Activated CD4-positive, alpha-beta T cell treated with anti-CD3 and anti-CD28 coated beads, Interleukin-2, amount 50 U/mL, for 48 hours (primary cell): ENCODE measurements around the gene SLC6A3.
"Not testable (repeated sequence)": the region's sequence is repeated elsewhere in the genome, so short reads cannot be mapped to it uniquely, and the experiment has no call there.

Experiments used
- DNase-seq, 2 experiments: peaks; one replicate each; pipeline ENCODE4 v3.0.0-alpha.2; 2020

SLC6A3 gene

GRCh38 chr5:1477341-1477740, 32.1 kb upstream of the SLC6A3 start:
- no peak for DNase-seq

GRCh38 chr5:1476967-1477310, 31.7 kb upstream of the SLC6A3 start:
- no peak for DNase-seq

DNA sequence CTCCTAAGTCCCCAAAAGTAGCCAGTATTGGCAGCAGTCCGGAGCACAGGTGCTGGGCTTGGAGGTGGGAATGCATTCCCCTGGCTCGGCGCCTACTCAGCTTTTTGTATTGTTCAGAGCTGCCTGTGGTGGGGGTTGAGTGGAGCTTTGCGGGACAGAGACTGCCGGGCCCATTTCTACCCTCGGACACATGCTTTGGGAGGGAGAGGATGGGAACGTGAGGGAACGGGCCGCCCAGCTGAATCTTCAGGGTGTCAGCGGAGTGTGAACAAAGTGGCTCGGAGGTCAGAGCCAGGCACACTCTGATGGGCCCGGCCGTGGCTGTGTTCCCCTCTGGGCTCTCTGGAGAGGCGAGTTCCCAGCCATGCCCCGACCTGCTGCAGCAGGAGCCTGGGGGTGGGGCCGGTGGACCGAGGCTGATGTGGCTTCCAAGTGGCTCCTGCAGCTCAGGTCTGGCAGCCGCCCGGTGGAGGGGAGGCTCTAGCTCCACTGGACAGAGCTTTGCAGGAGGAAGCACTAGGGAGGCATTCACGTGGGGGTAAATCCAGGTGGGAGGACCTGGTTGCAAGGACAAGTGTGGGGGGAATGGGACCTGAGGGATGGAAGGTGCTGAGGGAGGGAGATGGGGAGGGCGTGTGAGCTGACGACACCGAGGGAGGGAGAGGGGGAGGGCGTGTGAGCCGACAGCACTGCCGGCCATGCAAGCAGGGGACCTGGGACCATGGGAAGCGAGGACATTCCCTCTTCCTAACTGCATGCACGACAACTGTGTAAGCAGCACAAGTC, 31.1 kb upstream of the SLC6A3 start:
- no peak for DNase-seq

- DNase-seq: not testable (repeated sequence)
These were observed 30.3 kb upstream of the SLC6A3 start for GRCh38 chr5:1475544-1475900.

DNA sequence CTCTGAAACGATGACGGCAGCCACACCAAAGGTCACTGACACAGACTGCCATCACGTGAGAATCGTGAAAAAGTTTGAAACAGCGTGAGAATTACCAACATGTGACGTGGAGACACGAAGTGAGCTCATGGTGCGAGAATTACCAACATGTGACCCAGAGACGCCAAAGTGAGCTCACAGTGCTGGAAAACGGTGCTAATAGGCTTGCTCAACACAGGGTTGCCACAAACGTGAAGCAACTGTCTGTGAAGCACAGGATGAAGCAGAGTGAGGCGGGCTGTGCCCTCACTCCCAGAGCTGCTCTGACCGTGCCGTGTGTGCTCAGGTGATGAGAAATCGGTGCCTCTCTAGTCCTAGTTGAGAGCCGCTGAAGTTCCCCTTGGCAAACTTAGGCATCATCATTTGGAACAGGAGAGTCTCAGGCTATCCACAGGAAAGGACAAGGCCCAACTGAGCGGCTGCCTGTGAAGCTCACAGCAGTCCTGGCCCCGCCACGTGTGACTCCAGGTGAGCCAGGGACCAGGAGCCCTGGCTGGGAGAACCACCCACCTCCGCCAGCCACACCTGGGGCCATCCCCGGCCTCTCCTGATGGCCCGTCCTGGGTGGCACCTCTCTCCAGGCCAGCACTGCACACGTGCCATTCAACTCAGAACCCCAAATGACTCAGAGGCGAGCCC, 29.8 kb upstream of the SLC6A3 start:
- DNase-seq: no peak

- no peak for DNase-seq
These were observed 29.1 kb upstream of the SLC6A3 start for GRCh38 chr5:1474183-1474839.

GRCh38 chr5:1473746-1474145, 28.5 kb upstream of the SLC6A3 start:
- no peak for DNase-seq

GRCh38 chr5:1472964-1473628, 27.9 kb upstream of the SLC6A3 start:
- no peak for DNase-seq

GRCh38 chr5:1471997-1472963, 27.0 kb upstream of the SLC6A3 start:
- DNase-seq: no peak

GRCh38 chr5:1471240-1471853, 26.1 kb upstream of the SLC6A3 start:
- DNase-seq: no peak

DNA sequence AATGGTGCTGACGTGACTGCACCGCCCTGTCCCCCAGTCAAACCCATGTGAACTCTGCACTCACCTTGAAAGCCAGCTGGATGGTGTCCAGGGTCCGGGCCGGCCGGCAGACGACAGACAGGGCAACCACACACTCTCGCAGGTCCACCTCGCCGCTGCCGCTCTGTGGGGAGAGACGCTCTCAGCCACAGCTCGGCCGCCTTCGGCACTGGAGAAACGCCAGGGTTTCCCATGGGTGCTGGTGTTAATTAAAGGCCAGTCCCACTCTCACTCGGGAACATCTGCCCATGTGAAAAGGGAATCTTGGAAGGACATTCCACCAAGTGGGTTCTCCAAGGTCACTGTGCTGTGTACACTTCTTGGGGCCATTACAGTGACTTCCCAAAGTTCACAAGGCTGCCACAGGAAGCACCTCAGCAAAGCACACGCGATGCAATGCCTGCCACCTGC, 25.5 kb upstream of the SLC6A3 start:
- DNase-seq: no peak

DNA sequence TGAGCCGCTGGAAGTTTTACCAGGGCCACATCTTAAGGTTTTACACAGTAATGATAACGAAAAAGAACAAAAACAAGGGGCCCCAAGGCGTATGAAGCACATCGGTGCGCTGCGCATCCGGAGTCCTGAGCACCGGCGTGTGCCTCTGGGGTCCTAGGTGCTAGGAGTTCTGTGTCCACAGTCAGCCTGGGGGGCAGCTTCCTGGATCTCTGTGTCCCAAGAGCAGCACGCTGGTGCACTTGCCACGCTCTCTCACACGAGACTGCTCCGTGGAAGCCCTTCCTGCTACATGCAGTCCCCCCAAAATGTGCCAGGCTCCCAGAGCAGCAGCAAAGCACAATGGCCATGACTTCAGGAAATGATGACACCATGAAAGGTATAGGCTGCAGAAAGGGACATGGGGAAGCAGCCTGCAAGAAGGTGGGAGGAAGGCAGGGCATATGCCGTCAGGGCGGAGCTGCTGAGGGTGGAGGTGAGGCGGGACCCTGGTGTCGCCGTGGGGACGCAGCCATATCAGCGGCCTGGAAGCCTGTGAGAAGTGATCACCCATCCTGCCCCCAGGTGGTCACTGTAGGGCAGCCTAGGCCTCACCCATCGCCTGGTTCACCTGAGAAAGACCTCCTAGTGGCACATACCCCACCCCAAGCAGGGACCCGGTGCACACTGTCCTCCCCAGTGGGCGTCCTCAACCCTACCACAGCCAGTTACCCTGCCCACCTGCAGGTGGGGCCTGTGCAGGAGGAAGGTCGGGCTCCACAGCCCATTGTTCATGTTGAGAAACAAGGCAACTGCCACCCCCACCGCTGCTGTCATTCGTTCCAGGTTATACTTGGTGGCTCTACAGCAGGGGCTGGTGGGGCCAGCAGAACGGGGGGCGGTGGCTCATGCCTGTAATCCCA, 23.6 kb upstream of the SLC6A3 start:
- DNase-seq: no peak

GRCh38 chr5:1468247-1468612, 23.0 kb upstream of the SLC6A3 start:
- DNase-seq: peak; percentile 22 to 32

DNA sequence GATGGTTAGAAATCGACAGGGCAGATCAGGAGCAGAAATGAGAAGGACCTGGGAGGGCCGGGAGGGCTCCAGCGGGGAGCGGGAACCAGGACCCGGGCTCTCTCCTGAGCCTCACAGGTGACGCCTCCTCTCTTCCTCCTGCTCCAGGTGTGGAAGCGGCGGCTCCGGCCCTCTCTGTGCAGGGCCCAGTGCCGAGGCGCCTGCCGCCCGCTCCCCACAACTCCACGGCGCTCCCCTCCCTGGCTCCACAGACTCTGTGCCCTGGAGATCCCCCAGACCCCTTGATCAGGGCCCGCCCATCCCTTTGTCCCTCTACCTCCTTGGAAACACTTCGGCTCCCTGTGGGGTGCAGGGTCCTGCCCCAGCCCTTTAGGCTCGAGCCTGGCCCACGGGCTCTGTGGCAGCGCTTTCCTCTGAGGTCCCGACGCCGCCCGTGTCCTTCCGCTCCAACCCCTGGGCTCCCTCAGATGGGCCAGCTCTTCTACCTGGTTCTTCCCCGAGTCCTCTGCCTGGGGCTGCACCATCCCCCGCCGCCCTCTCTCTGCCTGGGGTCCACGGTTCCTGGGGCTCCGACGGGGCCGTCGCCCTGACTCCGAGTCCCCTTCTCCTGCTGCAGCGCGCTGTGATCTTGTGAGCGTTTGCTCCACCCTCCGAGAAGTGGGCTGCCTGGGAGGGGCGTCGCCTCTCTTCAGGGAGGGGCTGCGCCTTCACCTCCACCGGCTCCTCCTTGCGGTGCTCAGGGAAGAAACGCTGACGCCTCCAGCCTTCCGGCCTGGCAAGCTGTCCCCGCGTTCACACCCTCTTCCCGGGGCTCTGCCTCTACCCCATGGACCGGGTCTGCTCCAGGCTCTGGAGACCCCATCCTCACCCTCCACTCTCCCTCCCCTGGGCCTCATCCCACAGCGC, 22.4 kb upstream of the SLC6A3 start:
- no peak for DNase-seq

DNA sequence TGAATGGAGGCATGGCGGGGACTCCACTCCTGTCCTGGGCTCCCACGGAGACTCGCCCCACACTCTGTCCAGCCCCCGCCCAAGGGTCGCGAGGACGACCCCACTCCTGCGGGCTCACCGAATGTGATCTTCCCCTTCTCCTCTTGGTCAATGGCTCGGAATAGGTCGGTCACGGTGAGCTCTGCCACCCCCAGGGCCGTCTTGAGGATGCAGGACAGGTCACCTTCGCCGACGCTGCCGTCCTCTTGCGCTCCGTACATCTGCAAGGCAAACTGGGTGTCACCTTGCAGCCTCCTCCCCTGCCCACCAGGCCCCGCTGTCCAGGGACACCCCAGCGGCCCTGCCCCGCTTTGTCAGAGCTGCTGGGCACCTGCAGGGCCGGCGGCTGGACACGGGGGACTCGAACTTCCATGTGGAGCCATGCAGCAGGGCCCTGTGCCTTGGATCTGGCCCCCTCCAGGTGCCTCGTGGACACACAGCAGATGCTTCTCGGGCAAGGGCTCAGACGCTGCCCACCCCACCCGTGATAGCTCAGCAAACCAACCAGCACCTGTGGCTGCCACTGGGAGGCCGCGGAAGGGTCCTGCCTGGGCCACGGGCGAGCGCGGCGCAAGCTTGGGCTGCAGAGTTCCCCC, 21.5 kb upstream of the SLC6A3 start:
- DNase-seq: no peak

DNA sequence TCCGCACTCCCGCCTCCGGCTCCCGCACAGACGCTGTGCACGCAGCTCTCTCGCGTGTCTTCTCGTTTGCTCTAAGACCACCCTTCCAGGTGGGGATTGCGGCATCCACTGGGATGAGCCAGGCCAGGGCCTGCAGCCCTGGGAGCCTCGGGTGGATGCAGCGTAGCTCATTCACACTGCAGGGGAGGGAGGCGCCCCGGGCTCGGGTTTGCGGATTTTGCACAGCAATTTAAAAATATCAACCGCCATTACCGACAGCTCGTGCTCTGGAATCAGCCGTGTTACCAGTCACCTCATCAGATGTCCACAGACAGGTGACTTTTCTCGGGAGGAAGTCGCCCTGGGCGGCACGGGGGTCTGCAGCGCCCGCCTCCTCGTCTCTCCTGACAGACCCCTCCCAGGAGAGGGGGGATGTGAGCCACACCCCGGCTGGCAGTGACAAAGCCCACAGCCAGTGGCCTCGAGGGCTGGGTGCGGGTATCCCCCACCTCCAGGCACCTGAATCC, 20.8 kb upstream of the SLC6A3 start:
- no peak for DNase-seq

- no peak for DNase-seq
These were observed 19.9 kb upstream of the SLC6A3 start for GRCh38 chr5:1465117-1465516.

DNA sequence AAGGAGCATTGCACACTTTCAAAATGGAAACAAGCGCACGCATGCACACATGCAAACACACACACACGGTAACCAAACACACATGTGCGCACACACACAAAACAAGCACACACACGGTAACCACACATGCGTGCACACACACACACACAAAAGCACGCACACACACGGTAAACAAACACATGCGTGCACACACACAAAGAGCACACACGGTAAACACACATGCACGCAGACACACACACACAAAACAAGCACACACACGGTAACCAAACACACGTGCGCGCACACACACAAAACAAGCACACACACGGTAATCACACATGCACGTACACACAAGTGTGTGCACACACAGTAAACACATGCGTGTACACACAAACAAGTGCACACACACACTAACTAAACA, 19.3 kb upstream of the SLC6A3 start:
- no peak for DNase-seq

- DNase-seq: no peak
These were observed 18.8 kb upstream of the SLC6A3 start for GRCh38 chr5:1464096-1464446.
